GM18909 (cell line): Measurements from ENCODE around the gene NUDT22.

Experiments used
- ATAC-seq: cut with Tn5 transposase; IDR thresholded peaks from one replicate; pipeline ENCODE4 v1.9.1; 2021; ENCODE audit warnings: mild to moderate bottlenecking; ENCODE audit not compliant: unreplicated experiment, poor library complexity

Gene NUDT22

DNA sequence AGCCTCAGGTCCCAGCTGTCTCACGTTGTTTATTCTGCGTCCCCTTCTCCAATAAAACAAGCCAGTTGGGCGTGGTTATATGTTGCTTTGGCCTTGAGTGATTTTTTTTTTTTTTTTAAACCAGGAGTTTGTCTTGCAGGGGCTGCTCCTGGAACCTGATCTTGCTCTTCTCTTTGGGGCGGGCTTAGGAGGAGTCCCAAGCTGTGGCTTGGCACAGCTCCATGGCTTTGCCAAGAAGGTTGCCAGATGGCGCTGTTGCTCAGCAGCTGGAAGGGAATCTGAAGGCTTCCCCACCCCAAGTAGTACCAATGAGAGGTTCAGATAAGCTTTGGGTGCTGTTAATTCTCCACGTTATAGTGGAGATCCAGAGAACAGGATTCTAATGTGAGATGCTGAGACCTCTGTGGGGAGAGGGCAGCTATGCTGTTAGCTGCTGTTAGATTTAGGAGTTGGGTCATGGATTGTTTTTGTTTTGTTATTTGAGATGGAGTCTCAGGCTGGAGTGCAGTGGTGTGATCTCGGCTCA lies 21.5 kb upstream of the NUDT22 start:
- ATAC-seq = no peak

GRCh38 chr11:64206457-64207255 lies 19.4 kb upstream of the NUDT22 start, which contains the start of gene FERMT3:
TSS of gene FERMT3 (plus strand) at chr11:64206721. CDS start at chr11:64207365, 644 bp downstream.
- ATAC-seq = no peak

DNA sequence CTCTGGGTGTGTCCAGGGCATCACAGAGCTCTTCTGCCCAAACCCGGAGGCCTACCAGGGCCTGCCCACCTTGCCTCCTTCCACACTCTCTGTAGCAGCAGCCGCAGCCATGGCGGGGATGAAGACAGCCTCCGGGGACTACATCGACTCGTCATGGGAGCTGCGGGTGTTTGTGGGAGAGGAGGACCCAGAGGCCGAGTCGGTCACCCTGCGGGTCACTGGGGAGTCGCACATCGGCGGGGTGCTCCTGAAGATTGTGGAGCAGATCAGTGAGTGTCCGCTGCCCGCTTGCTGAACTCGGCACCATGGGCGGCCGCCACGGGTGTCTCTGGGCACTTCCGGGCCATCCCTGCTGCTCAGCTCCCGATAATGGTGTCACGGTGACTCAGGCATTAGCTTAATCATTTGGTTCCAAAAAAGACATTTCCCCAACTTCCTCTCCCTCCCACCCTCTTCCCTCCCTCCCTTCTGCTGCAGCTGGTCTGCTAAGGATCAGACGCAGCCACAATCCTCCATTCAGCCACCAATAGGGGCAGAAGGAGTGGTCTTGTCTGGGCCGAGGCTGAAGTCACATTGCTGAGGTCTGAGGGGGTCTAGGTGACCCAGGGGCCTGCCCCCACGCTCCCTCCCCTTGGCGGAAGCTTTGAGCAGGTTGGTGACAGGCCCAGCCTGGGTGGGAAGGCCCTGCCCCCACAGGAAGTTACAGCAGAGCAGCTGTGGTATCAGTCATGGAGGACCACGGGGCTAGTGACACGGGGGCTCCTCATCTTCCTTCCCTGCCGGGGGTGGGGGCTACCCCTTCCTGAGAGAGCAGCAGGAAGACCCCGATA lies 18.6 kb upstream of the NUDT22 start:
- ATAC-seq = peak; percentile 53

DNA sequence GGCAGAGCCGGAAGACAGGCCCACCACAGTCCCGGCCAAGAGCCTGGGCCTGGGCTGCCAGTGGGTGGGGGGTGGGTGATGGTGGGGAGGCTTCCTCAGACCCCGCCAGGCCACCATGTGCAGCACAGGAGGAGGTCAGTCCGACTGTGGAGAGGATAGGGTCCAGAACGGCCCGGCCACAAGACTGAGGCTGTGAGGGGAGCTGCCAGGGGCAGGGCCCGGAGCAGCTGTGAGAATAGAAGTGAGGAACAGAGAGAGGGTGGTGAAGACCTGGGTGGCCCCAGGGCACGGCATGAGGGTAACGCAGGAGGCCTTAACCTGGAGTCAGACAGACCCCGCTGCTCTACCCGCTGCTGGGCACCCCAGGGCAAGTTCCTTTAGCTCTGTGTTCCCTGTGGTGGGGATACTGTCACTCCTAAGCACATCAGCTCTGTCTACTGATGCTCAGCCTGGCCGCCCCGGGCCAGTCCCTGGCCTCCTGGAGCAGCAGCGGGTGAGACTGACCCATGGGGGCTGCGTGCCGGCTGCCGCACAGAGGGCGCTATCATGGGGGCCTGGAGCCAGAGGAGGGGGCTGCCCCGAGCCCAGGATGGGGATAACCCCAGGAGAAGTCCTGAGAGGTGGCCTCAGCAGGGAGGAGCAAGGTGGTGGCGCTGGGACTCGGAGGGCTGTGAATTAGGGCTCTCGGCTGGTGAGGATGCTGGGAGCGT lies 17.8 kb upstream of the NUDT22 start:
- ATAC-seq = peak; percentile 6

DNA sequence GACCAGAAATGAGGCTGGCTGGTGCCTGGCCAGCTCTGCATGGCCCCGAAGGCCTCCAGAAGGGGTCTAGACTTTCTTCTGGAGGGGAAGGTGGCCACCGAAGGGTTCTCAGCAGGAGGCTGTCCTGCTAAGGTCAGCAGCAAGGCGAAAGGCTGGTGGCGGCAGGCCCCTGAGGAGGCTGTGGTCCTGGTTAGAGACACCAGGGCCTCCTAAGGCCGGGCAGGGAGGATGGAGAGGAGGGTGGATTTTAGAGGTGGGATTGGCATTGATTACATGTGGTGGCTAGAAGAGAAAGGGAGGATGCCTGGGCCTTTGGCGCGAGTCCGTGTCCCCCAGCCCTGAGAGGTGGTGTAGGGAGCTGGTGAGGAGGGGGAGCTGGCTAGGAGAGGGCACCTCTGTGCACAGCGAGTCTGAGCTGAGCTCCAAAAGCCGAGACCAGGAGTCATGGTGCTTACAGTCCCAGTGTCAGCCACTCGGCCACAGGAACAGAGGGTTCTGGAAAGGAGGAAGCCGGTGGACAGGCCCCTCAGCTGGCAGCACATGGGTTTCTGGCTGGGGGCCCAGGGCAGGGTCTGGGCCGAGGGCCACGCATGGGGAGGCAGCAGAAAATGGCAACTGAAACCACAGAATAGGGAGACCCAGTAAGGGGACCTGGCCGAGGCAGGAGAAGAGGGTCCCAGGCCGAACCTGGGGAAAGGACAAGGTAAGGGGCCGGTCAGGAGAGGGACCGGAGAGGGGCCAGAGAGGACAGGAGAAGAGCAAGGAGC lies 17.1 kb upstream of the NUDT22 start:
- no peak for ATAC-seq

GRCh38 chr11:64209563-64209843 lies 16.6 kb upstream of the NUDT22 start:
- no peak for ATAC-seq

GRCh38 chr11:64210301-64211020 lies 15.6 kb upstream of the NUDT22 start:
- no peak for ATAC-seq

- ATAC-seq = no peak
Observed at GRCh38 chr11:64211181-64211872, 14.7 kb upstream of the NUDT22 start.

GRCh38 chr11:64216879-64217278 lies 9.2 kb upstream of the NUDT22 start:
- no peak for ATAC-seq

DNA sequence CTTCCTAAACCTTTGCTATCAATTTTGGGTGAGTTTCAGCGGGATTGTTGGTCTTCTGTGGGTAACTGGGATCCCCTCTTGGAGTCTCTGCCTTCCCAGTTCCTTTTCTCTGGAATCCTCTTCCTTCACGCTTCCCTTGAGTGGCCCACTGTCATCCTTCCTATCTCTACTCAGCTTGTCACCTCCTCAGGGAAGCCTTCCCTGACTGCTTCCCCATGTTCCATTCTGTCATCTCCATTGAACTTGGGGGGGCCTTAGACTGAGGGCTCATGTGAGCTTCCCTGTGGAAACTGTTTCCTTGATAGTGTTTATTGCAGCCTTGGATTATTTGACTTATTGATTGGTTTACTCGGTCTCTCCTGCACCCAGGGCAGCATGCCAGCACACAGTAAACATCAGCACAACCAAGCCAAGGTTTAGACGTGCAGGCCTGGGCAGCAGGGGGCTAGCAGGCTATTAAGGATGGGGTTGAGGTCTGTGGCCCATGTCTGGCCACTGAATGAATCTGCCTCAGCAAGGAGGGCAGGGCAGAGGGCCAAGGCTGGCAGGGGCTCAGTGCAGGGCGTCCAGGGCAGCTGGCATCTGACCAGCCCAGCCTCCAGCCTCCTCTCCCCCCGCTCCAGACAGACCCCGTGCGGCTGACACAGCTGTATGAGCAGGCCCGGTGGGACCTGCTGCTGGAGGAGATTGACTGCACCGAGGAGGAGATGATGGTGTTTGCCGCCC lies 7.3 kb upstream of the NUDT22 start:
- ATAC-seq = no peak

DNA sequence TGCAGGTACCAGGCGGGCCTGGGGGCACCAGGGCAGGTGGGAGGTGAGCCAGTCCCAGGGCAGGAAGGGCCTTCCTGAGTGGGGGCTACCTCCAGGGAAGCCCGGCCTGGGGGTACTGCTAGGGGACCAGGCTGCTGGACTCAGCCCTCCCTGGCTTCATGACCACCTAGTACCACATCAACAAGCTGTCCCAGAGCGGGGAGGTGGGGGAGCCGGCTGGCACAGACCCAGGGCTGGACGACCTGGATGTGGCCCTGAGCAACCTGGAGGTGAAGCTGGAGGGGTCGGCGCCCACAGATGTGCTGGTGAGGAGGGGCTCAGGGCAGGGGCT lies 6.8 kb upstream of the NUDT22 start:
- ATAC-seq = no peak

- ATAC-seq = no peak
Observed at GRCh38 chr11:64219755-64220154, 6.3 kb upstream of the NUDT22 start.

DNA sequence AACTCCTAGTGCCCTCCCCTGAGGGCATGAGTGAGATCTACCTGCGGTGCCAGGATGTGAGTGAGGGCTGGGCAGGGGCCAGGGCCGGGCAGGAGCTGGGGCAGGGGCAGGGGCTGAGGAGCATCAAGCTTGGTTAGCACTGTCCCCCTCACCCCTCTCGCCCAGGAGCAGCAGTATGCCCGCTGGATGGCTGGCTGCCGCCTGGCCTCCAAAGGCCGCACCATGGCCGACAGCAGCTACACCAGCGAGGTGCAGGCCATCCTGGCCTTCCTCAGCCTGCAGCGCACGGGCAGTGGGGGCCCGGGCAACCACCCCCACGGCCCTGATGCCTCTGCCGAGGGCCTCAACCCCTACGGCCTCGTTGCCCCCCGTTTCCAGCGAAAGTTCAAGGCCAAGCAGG lies 5.8 kb upstream of the NUDT22 start:
- ATAC-seq = no peak

DNA sequence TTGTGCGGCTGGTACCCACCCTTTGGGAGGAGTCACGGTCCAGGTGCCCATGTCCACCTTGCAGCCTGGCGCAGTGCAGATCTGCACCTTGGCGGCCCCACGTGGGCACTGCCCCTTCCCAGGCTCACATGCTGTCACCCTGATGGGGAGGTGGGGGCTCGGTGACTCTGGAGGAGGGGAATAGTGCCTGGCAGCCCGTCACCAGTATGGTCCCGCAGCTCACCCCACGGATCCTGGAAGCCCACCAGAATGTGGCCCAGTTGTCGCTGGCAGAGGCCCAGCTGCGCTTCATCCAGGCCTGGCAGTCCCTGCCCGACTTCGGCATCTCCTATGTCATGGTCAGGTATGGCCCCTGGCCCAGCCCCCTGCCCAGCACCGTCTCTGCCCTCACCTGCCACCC lies 5.3 kb upstream of the NUDT22 start:
- ATAC-seq = no peak

GRCh38 chr11:64222651-64223000 lies 3.4 kb upstream of the NUDT22 start:
- ATAC-seq = no peak

GRCh38 chr11:64223001-64223651 lies 2.9 kb upstream of the NUDT22 start:
- ATAC-seq = no peak

GRCh38 chr11:64224151-64224890 lies 1.8 kb upstream of the NUDT22 start:
- no peak for ATAC-seq
